Measurements from ENCODE around the gene NDC1.
"Not testable (repeated sequence)": the region's sequence is repeated elsewhere in the genome, so short reads cannot be mapped to it uniquely, and the experiment has no call there.

- TF ChIP-seq, protein P1, sequence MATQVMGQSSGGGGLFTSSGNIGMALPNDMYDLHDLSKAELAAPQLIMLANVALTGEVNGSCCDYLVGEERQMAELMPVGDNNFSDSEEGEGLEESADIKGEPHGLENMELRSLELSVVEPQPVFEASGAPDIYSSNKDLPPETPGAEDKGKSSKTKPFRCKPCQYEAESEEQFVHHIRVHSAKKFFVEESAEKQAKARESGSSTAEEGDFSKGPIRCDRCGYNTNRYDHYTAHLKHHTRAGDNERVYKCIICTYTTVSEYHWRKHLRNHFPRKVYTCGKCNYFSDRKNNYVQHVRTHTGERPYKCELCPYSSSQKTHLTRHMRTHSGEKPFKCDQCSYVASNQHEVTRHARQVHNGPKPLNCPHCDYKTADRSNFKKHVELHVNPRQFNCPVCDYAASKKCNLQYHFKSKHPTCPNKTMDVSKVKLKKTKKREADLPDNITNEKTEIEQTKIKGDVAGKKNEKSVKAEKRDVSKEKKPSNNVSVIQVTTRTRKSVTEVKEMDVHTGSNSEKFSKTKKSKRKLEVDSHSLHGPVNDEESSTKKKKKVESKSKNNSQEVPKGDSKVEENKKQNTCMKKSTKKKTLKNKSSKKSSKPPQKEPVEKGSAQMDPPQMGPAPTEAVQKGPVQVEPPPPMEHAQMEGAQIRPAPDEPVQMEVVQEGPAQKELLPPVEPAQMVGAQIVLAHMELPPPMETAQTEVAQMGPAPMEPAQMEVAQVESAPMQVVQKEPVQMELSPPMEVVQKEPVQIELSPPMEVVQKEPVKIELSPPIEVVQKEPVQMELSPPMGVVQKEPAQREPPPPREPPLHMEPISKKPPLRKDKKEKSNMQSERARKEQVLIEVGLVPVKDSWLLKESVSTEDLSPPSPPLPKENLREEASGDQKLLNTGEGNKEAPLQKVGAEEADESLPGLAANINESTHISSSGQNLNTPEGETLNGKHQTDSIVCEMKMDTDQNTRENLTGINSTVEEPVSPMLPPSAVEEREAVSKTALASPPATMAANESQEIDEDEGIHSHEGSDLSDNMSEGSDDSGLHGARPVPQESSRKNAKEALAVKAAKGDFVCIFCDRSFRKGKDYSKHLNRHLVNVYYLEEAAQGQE (IDR thresholded peaks at IDR 0.05; ENCODE audit: low read depth, low read length) = not testable (repeated sequence)
- TF ChIP-seq POLR2AphosphoS5 (IDR thresholded peaks at IDR 0.05; ENCODE audit: low read depth, low read length) = not testable (repeated sequence)
These were observed 43.8 kb upstream of the NDC1 start for GRCh38 chr1:53881853-53882252.

All from SK-N-SH (cell line).